Endothelial cell of umbilical vein (primary cell): Measurements from ENCODE around the gene POMGNT2.

Experiments used
- CTCF ChIP-seq, 2 donors: IDR thresholded peaks; 1 replicate in 1 of 2; 2 replicates in 1 of 2; pipeline ENCODE4 v1.5.1; 2011; ENCODE audit warnings: low read length in 2 of 2, mild to moderate bottlenecking in 2 of 2, moderate library complexity in 2 of 2, control low read depth in 1 of 2, inconsistent platforms in 1 of 2, low read depth in 1 of 2; ENCODE audit not compliant: insufficient read depth in 1 of 2; ENCODE audit errors: extremely low read depth in 1 of 2
- EZH2 ChIP-seq: IDR thresholded peaks from 2 replicates; pipeline ENCODE4 v1.6.1; 2012; ENCODE audit warnings: borderline replicate concordance, low read depth, mild to moderate bottlenecking, moderate library complexity, low read length, inconsistent platforms; ENCODE audit not compliant: severe bottlenecking
- FOS ChIP-seq: IDR thresholded peaks from 2 replicates; pipeline ENCODE4 v1.6.1; 2011; ENCODE audit warnings: mild to moderate bottlenecking, low read length, moderate library complexity, borderline replicate concordance; ENCODE audit not compliant: insufficient read depth
- GATA2 ChIP-seq: IDR thresholded peaks from 2 replicates; pipeline ENCODE4 v1.7.0; 2011; ENCODE audit warnings: low read depth, mild to moderate bottlenecking, moderate library complexity, mixed read lengths, low read length; ENCODE audit not compliant: insufficient read length, insufficient read depth
- JUN ChIP-seq: IDR thresholded peaks from 2 replicates; pipeline ENCODE4 v1.6.1; 2011; ENCODE audit warnings: borderline replicate concordance, low read depth; ENCODE audit not compliant: insufficient read length, insufficient read depth
- MAX ChIP-seq: IDR thresholded peaks from 2 replicates; pipeline ENCODE4 v1.6.1; 2011; ENCODE audit not compliant: insufficient read depth, insufficient read length
- POLR2A ChIP-seq: IDR thresholded peaks from 2 replicates; pipeline ENCODE4 v1.6.1; 2012; ENCODE audit warnings: low read depth, mild to moderate bottlenecking, control low read depth, low read length
- POLR2AphosphoS5 ChIP-seq: IDR thresholded peaks from 2 replicates; pipeline ENCODE4 v1.6.1; 2012; ENCODE audit warnings: low read depth, mild to moderate bottlenecking, control low read depth, low read length, moderate library complexity; ENCODE audit not compliant: insufficient read depth

- no peak for TF ChIP-seq CTCF (IDR thresholded peaks at IDR 0.05; ENCODE audit: extremely low read depth in 1 of 2, insufficient read depth in 1 of 2, low read depth in 1 of 2, low read length in 2 of 2)
- TF ChIP-seq POLR2A: no peak
- no peak for TF ChIP-seq POLR2AphosphoS5
- TF ChIP-seq FOS: no peak
- TF ChIP-seq EZH2: no peak
- TF ChIP-seq MAX: no peak
- no peak for TF ChIP-seq GATA2
- TF ChIP-seq JUN: no peak
These were observed 24.1 kb downstream of the POMGNT2 start for GRCh38 chr3:43081796-43082195.
